Left colon (tissue), 2 donors: ENCODE data around the gene VCL. TPM values are rescaled to one million over a fixed set of nuclear protein-coding genes. Genes with fewer than 3 reads are reported as not detected.
"Not testable (repeated sequence)": the region's sequence is repeated elsewhere in the genome, so short reads cannot be mapped to it uniquely, and the experiment has no call there.

Experiments used
- ATAC-seq: fragments of 200-7000 bp; cut with Tn5 transposase; one replicate; pipeline ENCODE4 v1.9.1; 2020; ENCODE audit warnings: mild to moderate bottlenecking, moderate library complexity
- DNase-seq, 2 donors: peaks; one replicate each; pipeline ENCODE4 v3.0.0-alpha.2; 2020
- intact Hi-C, 2 donors: fragments of 100-400 bp; cut with DNase I in 1 of 2; cut with micrococcal nuclease in 1 of 2; formaldehyde crosslinking; loops; one replicate each; pipeline versions ENCODE4 v1.11.2 to v1.14.0; 2022; cut with DNase I, micrococcal nuclease
- total RNA-seq, 2 donors: library from RNA; stranded (reverse); fragmentation: NEBNext Ultra II Directional; extraction: Animal tissue kit (Norgen Biotek cat#: 25700); gene quantifications; one replicate each; pipeline ENCODE4 v1.2.1, GENCODE V29; 2021
- donor health status: DM: no; HTN: no; CAD: no.
- donor health status: DM: yes; HTN: yes; CAD: no.

The VCL gene
- total RNA-seq, 2 donors from 2014 or later = 122 to 123 TPM

GRCh38 chr10:73998929-73999691 lies 1.2 kb downstream of the VCL start:
- peak; percentile 47 for ATAC-seq
- DNase-seq = peak; percentile 71 to 78
- intact Hi-C loops = no loop called here

- intact Hi-C loops = no loop called here
- DNase-seq (no peak), ATAC-seq (no peak)
Measured at GRCh38 chr10:73999703-74000102, 1.8 kb downstream of the VCL start.

GRCh38 chr10:74000244-74000643 lies 2.3 kb downstream of the VCL start:
- intact Hi-C loops, ATAC-seq, DNase-seq: not testable (repeated sequence)

DNA sequence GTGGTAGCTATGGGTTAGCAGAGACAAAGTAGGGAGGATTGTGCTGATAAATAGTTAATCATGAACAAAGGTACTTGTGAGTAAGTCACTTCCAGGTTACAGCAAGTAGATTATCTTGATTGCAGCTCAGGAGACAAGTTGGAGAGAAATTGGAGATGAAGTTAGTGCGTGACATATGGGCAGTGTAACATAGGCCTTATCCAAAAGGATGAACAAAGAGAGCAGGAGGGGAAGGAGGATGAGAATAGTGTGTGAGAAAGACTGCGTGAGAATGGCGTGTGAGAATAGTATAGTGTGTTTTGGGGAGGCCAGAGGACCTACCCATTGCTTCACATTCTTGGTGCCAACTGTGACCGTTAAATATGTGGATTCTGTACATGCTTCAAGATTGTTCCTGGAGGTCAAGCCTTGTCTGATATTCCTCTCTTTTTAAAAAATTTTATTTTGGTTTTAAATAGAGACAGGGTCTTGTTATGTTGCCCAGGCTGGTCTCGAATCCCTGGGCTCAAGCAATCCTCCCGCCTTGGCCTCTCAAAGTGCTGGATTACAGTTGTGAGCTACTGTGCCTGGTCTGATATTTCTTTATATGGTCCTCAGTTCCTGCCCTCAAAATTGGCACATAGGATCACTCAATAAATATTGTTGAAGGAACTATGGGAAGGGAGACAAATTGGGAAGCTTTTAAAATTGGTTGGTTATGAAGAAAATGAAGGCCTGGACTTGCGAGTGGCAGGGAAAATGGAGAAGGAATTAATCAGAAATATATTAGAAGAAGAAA lies 3.2 kb downstream of the VCL start:
- ATAC-seq (no peak), DNase-seq (no peak)
- intact Hi-C loops = no loop called here

DNA sequence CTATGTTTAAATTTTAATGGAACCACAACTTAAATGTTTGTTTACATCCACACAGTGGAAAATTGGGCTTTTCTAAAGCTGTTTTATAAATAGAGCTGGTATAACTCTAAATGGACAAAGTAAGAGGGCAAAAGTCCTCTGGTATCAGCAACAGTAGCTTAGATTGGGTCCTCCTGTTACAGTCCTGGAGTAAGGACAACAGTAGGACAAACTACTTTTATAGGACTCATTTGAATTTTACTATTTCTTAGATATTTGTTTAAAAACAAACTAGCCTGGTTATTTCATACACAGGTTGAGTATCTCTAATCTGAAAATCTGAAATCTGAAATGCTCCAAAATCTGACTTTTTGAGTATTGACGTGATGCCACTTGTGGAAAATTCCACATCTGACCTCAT lies 8.4 kb downstream of the VCL start:
- DNase-seq (no peak), ATAC-seq (no peak)
- intact Hi-C loops = no loop called here

GRCh38 chr10:74008212-74008731 lies 10.4 kb downstream of the VCL start:
- no peak for DNase-seq
- intact Hi-C loops = no loop called here
- no peak for ATAC-seq

DNA sequence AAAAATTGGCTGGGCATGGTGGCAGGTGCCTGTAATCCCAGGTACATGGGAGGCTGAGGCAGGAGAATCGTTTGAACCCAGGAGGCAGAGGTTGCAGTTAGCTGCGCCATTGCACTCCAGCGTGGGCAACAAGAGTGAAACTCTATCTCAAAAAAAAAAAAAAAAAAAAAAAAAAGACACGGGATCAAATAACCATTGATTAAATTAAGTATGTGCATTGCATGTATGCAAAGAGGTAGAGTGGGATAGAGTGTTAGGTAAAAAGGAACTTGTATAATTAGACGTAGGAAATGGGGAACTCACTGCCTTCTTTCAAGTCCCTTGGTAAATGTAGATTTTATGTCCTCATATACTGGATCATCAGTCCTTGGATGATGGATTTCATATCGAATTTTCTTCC lies 13.1 kb downstream of the VCL start:
- intact Hi-C loops = no loop called here
- ATAC-seq (no peak), DNase-seq (no peak)

DNA sequence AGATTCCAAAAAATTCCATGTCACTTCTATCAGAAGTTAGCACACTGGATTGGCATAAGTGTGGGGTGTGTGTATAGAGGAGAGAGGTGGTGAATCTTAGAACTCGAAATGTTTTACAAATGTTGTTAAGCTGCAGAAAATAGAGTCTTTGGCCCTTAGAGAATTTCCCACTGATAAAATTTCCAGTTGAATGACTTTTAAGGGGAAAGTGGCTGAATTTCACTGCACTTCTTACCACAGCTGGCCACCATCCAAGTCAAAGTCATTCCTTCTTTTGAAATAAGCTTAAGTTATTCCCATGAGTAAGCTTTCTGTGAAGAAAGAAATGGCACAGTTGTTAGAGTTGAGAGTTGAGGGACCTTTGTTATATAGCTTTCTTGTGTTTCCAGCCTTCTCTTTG lies 13.9 kb downstream of the VCL start:
- intact Hi-C loops = no loop called here
- DNase-seq = no peak
- ATAC-seq = no peak

DNA sequence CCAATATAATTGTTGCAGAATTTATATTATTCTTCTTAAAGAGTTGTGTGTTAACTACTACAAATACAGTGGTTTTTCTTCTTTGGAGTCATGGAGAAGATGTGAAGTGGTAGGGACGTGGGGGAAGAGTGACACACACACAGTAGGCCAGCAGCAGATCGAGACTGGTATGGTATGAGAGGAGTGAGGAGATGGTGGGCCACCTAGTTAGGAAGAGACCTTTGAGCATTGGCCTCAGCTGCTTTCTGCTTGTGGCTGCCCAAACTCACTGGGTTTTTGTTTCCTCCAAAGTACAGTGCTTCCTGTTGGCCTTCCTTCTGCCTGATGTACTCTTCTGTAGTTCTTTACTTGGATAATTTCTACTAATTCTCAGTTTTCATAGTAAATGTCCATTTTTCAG lies 14.6 kb downstream of the VCL start:
- intact Hi-C loops = no loop called here
- ATAC-seq = no peak

GRCh38 chr10:74013004-74013403 lies 15.1 kb downstream of the VCL start:
- ATAC-seq = no peak
- DNase-seq = no peak
- intact Hi-C loops = no loop called here

More for the DNA sequence above, 14.6 kb downstream of the VCL start:
- DNase-seq = no peak

DNA sequence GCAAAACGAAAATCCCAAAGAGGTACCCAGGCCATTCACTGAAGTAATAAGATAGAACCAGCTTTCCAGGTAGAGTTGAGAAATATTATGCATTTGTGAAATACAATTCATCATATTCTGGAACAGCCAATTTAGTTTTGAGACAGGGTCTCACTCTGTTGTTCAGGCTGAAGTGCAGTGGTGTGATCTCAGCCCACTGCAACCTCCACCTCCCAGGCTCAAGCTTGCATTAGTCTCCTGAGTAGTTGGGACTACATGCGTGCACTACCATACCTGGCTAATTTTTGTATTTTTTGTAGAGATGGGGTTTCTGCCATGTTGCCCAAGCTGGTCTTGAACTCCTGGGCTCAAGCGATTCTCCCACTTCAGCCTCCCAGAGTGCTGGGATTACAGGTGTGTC lies 16.7 kb downstream of the VCL start:
- DNase-seq, ATAC-seq, intact Hi-C loops: not testable (repeated sequence)

DNA sequence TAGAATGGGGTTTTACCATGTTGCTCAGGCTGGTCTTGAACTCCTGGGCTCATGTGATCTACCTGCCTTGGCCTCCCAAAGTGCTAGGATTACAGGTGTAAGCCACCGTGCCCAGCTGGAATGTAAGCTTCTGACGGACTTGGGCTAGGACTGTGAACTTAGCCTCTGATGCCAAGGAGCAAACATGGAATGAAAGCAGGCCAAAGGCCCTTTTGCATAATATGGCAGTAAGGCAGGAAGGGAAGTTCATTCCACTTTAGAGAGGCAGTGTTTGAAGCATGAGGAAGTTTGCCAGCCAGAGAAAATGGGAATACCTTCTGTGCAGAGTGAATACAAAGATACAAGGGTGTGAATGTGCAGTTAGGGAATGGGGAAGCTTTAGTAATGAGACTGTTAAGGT lies 20.3 kb downstream of the VCL start:
- DNase-seq (peak; percentile 35 to 36), ATAC-seq (peak; percentile 99)
- intact Hi-C loops = no loop called here

- intact Hi-C loops = no loop called here
- ATAC-seq = no peak
- DNase-seq = no peak
Measured at GRCh38 chr10:74021248-74022055, 23.5 kb downstream of the VCL start.

- ATAC-seq = no peak
- intact Hi-C loops = no loop called here
- DNase-seq = no peak
Measured at GRCh38 chr10:74022926-74023629, 25.2 kb downstream of the VCL start.

- DNase-seq (no peak), ATAC-seq (no peak)
- intact Hi-C loops = no loop called here
Measured at GRCh38 chr10:74024600-74024999, 26.7 kb downstream of the VCL start.

GRCh38 chr10:74025380-74025978 lies 27.6 kb downstream of the VCL start:
- intact Hi-C loops = no loop called here
- no peak for DNase-seq

GRCh38 chr10:74026428-74027015 lies 28.6 kb downstream of the VCL start:
- ATAC-seq (no peak), DNase-seq (no peak)
- intact Hi-C loops = no loop called here

More at GRCh38 chr10:74025380-74025978, 27.6 kb downstream of the VCL start:
- no peak for ATAC-seq

GRCh38 chr10:74027702-74028101 lies 29.8 kb downstream of the VCL start:
- intact Hi-C loops = no loop called here
- ATAC-seq (no peak), DNase-seq (no peak)
